ENCODE data around the gene MAN1A2. TPM values are rescaled to one million over a fixed set of nuclear protein-coding genes. Genes with fewer than 3 reads are reported as not detected.
A peak's percentile ranks its signal among the peaks of the same experiment; 100 is the strongest.
"Not testable (repeated sequence)": the region's sequence is repeated elsewhere in the genome, so short reads cannot be mapped to it uniquely, and the experiment has no call there.

The MAN1A2 gene
- total RNA-seq, 1 experiment from 2014 or later = 74.2 TPM

- Histone ChIP-seq H3K4me1 (no peaks in the 10 kb centered on the region), H3K9me3 (replicated peaks) (no peaks in the 10 kb centered on the region), H3K4me3 (no peak overlapping the region), H3K36me3 (0 out of 2 replicates have a peak, but pooled peaks cover 3% of the 10 kb centered on the region), H3K27me3 (no peaks in the 10 kb centered on the region), H3K27ac (no peak overlapping the region)
- DNase-seq = no peak
Observed at GRCh38 chr1:117531222-117531621, 164.0 kb downstream of the MAN1A2 start.

GRCh38 chr1:117534995-117535467 is 167.8 kb downstream of the MAN1A2 start:
- DNase-seq = peak; percentile 51 to 78
- no peak overlapping the region for H3K4me3 ChIP-seq
- no peaks in the 10 kb centered on the region for H3K27me3 ChIP-seq
- H3K36me3 ChIP-seq = no peaks in the 10 kb centered on the region
- H3K4me1 ChIP-seq = no peaks in the 10 kb centered on the region
- no peaks in the 10 kb centered on the region for H3K9me3 ChIP-seq (replicated peaks)
- no peak overlapping the region for H3K27ac ChIP-seq

- H3K27ac ChIP-seq = no peak overlapping the region
- no peak overlapping the region for H3K4me3 ChIP-seq
- no peak for DNase-seq
- no peaks in the 10 kb centered on the region for H3K27me3 ChIP-seq
- H3K36me3 ChIP-seq = no peaks in the 10 kb centered on the region
- no peaks in the 10 kb centered on the region for H3K9me3 ChIP-seq (replicated peaks)
- no peaks in the 10 kb centered on the region for H3K4me1 ChIP-seq
Observed at GRCh38 chr1:117535821-117536220, 168.6 kb downstream of the MAN1A2 start.

GRCh38 chr1:117537291-117537920 is 170.2 kb downstream of the MAN1A2 start:
- H3K27ac ChIP-seq = no peak overlapping the region
- no peaks in the 10 kb centered on the region for H3K9me3 ChIP-seq (replicated peaks)
- H3K4me1 ChIP-seq = no peaks in the 10 kb centered on the region
- DNase-seq = peak in 1 of 2 experiments; percentile 16
- no peak overlapping the region for H3K4me3 ChIP-seq
- H3K36me3 ChIP-seq = no peaks in the 10 kb centered on the region
- no peaks in the 10 kb centered on the region for H3K27me3 ChIP-seq

- H3K27ac ChIP-seq = no peak overlapping the region
Observed at GRCh38 chr1:117540532-117540931, 173.3 kb downstream of the MAN1A2 start.

GRCh38 chr1:117541003-117541402 is 173.8 kb downstream of the MAN1A2 start:
- H3K27me3 ChIP-seq = peaks cover 4% of the 10 kb centered on the region; the same call in 1 of the 2 replicates
- H3K4me3 ChIP-seq = no peak overlapping the region
- no peak overlapping the region for H3K27ac ChIP-seq
- no peak for DNase-seq
- no peaks in the 10 kb centered on the region for H3K4me1 ChIP-seq
- H3K36me3 ChIP-seq = no peaks in the 10 kb centered on the region
- no peaks in the 10 kb centered on the region for H3K9me3 ChIP-seq (replicated peaks)

More at GRCh38 chr1:117540532-117540931, 173.3 kb downstream of the MAN1A2 start:
- H3K27me3 ChIP-seq = peaks cover 4% of the 10 kb centered on the region; the same call in 1 of the 2 replicates
- H3K9me3 ChIP-seq (replicated peaks) = no peaks in the 10 kb centered on the region
- no peaks in the 10 kb centered on the region for H3K36me3 ChIP-seq
- no peak overlapping the region for H3K4me3 ChIP-seq
- DNase-seq = no peak
- H3K4me1 ChIP-seq = no peaks in the 10 kb centered on the region

GRCh38 chr1:117541585-117541984 is 174.3 kb downstream of the MAN1A2 start:
- H3K27ac ChIP-seq = no peak overlapping the region
- H3K4me1 ChIP-seq = no peaks in the 10 kb centered on the region
- no peaks in the 10 kb centered on the region for H3K9me3 ChIP-seq (replicated peaks)
- peaks cover 4% of the 10 kb centered on the region; the same call in 1 of the 2 replicates for H3K27me3 ChIP-seq
- no peak for DNase-seq
- no peak overlapping the region for H3K4me3 ChIP-seq
- H3K36me3 ChIP-seq = no peaks in the 10 kb centered on the region

GRCh38 chr1:117544509-117545109 is 177.4 kb downstream of the MAN1A2 start:
- Histone ChIP-seq H3K4me3 (no peak overlapping the region), H3K27ac (no peak overlapping the region), H3K9me3 (replicated peaks) (no peaks in the 10 kb centered on the region), H3K36me3 (no peaks in the 10 kb centered on the region), H3K27me3 (peaks cover 4% of the 10 kb centered on the region; the same call in 1 of the 2 replicates), H3K4me1 (no peaks in the 10 kb centered on the region)
- DNase-seq = no peak

GRCh38 chr1:117546467-117546866 is 179.2 kb downstream of the MAN1A2 start:
- Histone ChIP-seq H3K4me3 (no peak overlapping the region), H3K9me3 (replicated peaks) (no peaks in the 10 kb centered on the region), H3K27ac (no peak overlapping the region), H3K36me3 (no peaks in the 10 kb centered on the region), H3K27me3 (peaks cover 4% of the 10 kb centered on the region; the same call in 1 of the 2 replicates), H3K4me1 (no peaks in the 10 kb centered on the region)
- DNase-seq = no peak

- H3K4me1 ChIP-seq = no peaks in the 10 kb centered on the region
- no peak overlapping the region for H3K4me3 ChIP-seq
- H3K27ac ChIP-seq = no peak overlapping the region
- no peaks in the 10 kb centered on the region for H3K27me3 ChIP-seq
- no peaks in the 10 kb centered on the region for H3K9me3 ChIP-seq (replicated peaks)
- no peaks in the 10 kb centered on the region for H3K36me3 ChIP-seq
- DNase-seq = no peak
Observed at GRCh38 chr1:117553471-117553870, 186.2 kb downstream of the MAN1A2 start.

- H3K36me3 ChIP-seq = no peaks in the 10 kb centered on the region
- no peaks in the 10 kb centered on the region; the same call in 1 of the 2 replicates for H3K27me3 ChIP-seq
- no peak overlapping the region for H3K27ac ChIP-seq
- H3K4me3 ChIP-seq = no peak overlapping the region
- DNase-seq = no peak
- no peaks in the 10 kb centered on the region for H3K9me3 ChIP-seq (replicated peaks)
- no peaks in the 10 kb centered on the region for H3K4me1 ChIP-seq
Observed at GRCh38 chr1:117555806-117556205, 188.6 kb downstream of the MAN1A2 start.

- Histone ChIP-seq H3K27me3 (no peaks in the 10 kb centered on the region; the same call in 1 of the 2 replicates), H3K4me1 (no peaks in the 10 kb centered on the region), H3K4me3 (no peak overlapping the region), H3K27ac (no peak overlapping the region), H3K9me3 (replicated peaks) (no peaks in the 10 kb centered on the region), H3K36me3 (no peaks in the 10 kb centered on the region)
- DNase-seq = no peak
Observed at GRCh38 chr1:117556341-117556740, 189.1 kb downstream of the MAN1A2 start.

GRCh38 chr1:117556976-117557375 is 189.7 kb downstream of the MAN1A2 start:
- Histone ChIP-seq H3K9me3 (replicated peaks) (no peaks in the 10 kb centered on the region), H3K27ac (no peak overlapping the region), H3K27me3 (no peaks in the 10 kb centered on the region; the same call in 1 of the 2 replicates), H3K4me1 (no peaks in the 10 kb centered on the region), H3K4me3 (no peak overlapping the region), H3K36me3 (no peaks in the 10 kb centered on the region)
- no peak for DNase-seq

GRCh38 chr1:117558451-117558850 is 191.2 kb downstream of the MAN1A2 start:
- H3K36me3 ChIP-seq; H3K4me1 ChIP-seq; H3K27me3 ChIP-seq; H3K9me3 ChIP-seq (replicated peaks); DNase-seq; H3K27ac ChIP-seq; H3K4me3 ChIP-seq: not testable (repeated sequence)

- Histone ChIP-seq H3K4me1 (no peaks in the 10 kb centered on the region), H3K36me3 (no peaks in the 10 kb centered on the region), H3K4me3 (no peak overlapping the region), H3K9me3 (replicated peaks) (no peaks in the 10 kb centered on the region), H3K27ac (no peak overlapping the region), H3K27me3 (no peaks in the 10 kb centered on the region; the same call in 1 of the 2 replicates)
- no peak for DNase-seq
Observed at GRCh38 chr1:117559139-117559538, 191.9 kb downstream of the MAN1A2 start.
